Activated CD4-positive, alpha-beta T cell treated with anti-CD3 and anti-CD28 coated beads, Interleukin-2, amount 50 U/mL, for 1 hour (primary cell): ENCODE measurements around the gene FXYD6.

Experiments used
- DNase-seq: peaks from one replicate; pipeline ENCODE4 v3.0.0-alpha.2; 2020

Gene FXYD6

DNA sequence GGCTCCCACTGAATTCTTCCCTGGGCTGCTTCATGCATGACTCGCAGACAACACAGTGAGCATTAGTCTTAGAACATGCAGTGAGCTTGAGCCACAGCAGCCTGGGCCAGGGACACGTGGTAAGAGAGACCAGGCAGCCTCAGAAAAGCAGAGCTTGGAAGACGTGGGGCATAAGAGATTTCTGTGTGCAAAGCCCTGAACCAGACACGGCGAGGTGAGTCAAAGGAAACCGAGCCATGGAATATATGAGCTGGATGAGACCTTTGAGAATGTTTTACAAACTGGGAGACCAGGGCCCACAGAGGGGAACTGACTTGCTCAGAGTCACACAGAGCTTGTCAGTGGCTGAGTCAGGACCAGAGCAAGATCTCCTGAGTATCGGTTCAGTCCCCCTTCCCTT, 8.5 kb upstream of the FXYD6 start:
- DNase-seq, result no peak

DNA sequence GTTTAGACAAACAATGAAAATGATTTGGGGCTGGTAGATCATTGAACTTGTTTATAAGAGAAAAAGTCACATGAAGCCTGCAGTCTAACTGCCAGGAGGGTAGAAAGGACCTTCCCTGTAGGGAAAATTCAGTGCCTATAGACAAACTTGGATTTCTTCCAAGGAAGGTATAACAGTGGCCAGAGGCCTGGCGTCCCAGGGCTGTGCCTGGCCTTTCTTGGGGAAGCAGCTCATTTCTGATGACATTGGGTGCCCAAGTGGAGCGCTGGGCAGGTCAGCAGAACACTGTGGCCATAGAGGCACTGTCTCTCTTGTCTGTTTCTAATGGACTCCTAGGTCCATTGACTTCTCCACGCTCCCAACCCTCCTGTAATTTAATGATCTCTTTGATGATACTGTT, 6.6 kb upstream of the FXYD6 start:
- DNase-seq, result no peak

DNA sequence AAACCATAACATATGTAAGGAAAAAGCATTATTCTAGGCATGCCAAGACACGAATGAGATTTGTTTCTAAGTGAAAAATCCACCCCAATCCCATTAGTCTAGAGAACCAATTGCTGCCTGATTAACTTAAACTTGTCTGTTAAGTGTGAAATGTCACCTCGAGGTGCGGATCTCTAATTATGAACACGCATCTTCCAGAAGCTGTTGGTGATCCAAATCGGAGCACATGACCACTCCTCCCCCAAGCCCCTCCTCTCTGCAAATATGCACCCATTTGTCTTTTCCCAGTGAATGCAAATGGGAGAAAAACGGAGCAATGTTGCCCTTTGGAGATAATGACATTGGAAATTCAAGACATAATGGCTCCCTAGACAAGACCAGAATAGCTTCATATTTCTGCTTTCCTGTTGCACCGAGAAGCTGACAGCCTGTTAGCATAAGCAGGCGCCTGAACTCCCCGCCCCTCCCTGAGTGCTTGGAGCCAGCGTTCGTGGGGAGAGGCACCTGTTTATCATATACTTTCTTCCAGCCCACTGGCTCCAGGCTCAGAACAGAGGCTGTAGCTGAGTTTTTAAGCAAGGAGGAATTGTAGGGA, 6.0 kb upstream of the FXYD6 start:
- DNase-seq, result no peak

DNA sequence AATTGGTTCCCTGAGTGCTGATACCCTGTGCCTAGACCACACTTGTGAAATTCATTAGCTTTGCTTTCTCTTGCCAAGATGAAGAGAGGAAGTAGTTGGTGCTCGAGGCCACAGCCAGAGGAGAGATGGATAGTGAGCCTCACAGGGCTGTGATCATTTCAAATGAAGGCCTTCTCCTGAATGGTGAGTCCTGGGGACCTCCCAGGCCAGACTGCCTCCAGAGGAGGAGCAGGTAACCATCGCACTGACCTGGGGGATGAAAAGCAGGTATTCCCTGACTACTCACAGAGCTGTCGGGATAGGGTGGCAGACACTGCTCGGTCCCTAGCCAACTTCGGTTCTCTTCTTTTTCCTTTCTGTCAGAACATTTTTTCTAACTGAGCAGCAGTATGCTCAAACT, 4.8 kb upstream of the FXYD6 start:
- DNase-seq, result no peak

DNA sequence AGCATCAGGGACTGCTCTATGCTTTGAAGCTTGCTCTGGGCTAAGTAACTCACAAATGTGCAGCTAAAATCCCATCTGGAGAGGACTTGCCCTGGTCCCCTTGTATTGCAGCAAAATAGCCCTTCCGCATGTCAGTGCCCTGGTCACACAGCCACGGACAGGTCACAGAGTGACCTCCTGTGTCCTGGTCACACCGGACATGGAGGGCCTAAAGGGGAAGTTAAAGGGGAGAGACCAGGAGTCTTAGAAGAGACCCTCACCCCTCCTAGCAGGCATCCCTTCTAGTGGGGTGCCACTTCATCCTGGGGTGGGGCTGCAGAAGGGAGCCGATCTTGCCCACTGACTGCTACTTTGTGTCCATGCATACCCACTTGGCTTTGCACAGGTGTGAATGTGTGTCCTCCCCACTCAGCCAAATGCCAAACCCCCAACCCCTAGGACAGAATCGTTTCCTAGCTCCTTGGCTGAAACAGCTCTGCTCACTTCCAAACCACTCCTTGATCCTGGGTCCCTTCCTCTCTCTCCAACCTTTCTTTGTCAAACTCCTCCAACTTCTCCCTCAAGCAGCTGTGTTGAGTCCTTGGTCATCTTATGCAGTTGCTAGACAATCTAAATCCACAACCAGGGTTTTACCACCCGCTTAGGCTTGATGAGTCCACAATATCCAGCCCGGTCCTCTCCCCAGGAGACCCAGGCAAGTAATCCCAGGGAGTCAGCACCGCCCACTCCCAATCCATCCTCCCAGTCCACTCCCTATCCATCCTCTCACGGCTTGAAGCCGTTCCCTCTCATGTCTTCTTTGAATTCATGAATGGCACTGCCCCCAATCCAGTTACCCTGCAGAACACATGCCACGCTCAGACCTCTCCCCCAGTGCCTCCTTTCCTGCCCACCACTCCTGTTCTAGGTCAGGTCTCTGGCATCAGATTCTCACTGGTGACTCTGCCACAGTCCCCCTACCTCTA, 3.3 kb upstream of the FXYD6 start:
- DNase-seq, result no peak

DNA sequence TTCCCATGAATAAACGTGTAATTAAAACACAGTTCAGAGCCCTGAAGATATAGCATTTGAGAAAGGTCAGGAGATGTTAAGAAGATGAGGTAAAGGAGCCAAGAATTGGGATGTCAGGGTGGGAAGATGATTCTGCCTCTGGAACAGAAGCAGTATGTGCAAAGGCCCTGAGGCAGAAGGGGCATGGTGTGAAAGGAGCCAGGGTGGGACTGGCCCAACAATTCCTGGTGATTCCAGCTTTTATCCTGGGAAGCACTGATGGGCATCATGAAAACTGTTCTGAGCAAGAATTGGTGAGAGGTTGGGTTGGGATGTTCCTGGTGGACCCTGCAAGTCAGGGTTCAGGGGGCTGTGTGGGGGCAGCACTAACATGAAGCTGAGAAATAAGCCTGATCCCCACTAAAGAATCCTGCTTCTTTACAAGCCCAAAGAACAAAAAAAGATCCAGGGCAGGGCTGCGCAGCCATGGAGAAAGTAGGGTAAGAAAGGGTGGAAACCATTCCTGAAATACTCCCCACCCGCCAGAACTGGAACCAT, 2.5 kb upstream of the FXYD6 start:
- no peak for DNase-seq

DNA sequence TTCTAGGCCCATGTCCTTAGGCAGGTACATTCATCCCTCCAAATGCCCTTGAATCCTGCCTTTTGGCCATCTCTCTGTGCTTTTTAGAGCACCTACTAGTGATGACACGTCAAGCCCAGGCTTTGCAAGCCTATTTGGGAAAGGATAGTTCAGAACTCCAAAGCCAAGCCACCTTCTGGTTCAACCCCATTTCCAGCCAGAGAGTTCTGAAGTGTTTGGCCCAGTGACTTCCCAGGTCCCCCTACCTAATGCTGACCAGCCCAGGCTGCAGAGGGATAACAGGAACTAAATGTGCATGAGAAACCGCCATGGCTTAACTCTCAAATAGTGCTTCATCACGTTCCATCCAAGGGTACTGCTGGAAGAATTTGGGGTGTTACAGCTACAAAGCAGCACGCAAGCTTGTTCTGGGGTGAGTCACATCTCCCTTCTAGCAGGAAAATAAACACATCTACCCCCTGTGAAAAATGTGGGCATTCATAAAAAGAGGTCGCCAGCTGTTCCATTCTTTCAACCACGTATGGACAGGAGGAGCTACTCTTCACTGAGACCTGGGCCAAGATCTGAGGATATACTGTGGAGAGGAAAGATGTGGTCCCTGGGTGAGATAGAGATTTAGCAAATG, 2.0 kb upstream of the FXYD6 start:
- DNase-seq, result no peak

DNA sequence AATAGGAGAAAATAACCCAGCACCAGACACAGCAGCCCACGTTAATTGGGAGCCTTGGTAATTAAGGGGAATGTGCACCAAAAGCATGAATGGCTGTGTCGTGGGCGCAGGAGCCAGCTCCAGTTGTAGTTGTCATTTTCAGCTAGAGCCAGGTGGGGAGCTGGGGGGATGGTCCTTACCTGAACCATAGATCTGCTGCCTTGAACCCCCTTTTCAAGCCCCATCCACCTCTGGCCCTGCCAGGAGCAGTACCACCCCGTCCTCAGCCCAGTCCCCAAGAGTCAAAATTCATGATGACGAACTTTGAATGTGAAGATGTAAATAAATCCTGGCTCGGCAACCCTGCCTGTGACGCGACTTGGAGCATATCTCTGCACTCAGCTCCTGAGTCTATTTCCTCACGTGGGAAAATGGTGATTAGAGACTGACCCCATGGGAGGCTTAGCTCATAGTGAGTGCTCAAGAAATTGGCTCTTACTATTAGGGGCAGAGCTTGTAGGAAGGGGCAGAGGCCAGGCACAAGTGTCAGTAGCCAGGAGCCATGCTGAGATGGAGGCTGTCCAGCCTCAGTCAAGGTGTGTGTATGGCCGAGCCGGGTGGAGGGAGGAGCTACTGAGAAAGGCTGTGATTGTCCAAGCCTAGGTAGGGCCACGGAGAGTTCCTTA, 794 bp upstream of the FXYD6 start:
- DNase-seq, result no peak

DNA sequence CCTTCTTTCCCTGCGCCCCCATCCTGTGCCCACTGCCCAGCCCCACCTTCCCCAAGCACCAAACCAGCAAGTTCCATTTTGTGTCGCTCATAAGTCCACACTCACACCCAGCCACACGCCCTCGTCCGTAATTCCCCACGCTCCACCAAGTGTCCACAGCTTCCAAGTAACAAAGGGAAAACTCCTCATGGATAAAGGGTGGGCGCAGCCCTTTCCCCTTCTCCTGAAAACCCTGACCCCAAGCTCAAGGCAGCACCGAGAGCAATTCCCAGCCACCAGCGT, 458 bp downstream of the FXYD6 start:
- no peak for DNase-seq

DNA sequence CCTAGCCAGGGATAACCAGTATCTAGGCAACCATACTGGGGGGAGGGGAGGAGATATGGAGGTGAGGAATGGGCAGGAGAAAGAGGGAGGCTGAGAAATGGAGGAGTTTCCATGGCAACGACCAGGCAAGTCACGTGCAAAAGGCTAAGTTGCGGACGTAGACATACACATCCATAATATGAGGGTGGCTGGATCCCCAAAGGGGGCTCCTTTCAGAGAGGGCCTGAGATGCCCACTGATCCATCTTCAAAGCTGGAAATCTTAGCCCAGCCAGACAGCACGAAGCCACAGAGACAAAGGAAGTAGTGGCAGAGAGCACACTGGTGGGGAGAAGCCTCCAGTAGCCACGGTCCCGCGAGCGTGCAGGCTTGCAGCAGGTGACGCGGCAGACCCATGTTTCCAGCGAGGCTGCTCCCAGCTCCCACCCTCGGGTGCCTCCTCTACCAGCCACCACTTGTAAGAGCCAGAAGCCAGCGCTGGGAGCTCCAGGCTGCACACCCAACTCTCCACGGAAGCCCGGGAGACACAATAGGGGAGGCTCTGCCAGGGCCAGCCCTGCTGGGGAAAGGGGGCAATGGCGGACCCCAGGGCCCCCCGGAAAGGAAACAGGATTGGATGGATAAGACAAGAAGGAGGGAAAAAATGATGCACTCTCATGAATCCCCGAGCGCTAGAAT, 938 bp downstream of the FXYD6 start:
- peak; percentile 30 for DNase-seq

DNA sequence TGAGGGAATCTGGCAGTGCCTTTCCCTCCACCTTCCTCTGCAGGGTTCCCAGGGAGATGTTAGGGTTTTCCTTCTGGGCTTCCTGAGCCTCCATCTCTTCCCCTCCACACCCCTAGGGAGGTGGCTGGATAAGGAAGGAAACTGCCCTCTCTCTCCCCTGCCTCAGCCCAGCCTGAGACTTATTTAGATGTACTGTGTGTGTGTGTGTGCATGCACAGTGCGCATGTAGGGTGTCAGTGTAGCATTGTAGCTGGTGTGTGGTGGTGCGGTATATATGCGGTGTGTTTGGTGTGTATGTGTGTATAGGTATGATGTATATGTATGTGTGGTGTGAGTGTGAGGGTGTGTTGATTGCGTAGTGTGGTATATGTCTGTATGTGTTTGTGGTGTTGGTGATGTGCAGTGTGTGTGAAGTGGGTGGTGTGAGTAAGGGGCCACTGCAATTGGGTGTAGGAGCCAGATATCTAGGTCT, 1.5 kb downstream of the FXYD6 start:
- no peak for DNase-seq

DNA sequence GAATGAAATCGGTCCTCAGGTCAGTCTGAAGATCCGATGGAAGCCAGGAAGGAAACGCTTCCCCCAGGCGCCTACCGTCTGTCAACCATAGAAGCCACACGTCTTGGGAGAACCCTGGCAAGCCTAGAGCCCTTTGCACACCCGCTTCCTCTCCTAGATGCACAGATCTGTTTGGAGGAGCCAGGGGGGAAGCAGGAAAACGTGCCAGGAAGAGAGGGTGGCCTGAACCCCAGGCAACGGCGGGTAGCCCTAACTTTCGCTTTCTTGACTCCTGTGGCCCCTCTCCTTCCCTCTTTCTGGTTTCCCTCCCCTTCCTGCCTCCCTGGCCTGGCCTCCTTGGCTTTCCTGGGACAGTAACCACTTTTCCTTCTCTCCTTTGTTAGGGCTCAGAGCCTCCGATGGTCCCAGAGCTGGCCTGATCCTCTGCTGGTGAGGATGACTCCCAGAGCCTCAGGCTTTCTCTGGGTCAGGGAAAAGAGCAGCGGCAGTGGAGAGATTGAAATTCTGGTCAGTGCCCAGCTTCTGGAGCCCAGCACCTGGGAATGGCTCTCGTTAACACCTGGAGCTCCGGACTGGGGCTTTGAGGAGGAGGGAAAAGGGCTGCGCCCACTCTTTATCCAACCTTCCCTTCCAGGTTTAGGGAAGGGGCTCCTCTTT, 2.1 kb downstream of the FXYD6 start:
- DNase-seq, result no peak

DNA sequence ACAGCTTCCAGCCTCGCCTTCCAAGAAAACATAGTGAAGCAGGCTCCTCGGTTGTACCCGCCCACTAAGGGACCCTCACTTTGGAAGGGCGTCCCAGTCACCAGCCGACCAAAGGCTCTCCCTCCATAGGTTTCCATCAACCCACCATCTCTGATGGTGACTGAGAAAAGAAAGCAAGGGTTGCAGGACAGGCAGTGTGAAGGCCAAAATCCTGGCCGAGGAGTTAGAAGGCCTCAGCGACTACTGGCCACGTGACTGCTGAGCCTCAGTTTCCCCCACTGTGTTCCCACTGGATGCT, 2.7 kb downstream of the FXYD6 start:
- DNase-seq, result no peak

DNA sequence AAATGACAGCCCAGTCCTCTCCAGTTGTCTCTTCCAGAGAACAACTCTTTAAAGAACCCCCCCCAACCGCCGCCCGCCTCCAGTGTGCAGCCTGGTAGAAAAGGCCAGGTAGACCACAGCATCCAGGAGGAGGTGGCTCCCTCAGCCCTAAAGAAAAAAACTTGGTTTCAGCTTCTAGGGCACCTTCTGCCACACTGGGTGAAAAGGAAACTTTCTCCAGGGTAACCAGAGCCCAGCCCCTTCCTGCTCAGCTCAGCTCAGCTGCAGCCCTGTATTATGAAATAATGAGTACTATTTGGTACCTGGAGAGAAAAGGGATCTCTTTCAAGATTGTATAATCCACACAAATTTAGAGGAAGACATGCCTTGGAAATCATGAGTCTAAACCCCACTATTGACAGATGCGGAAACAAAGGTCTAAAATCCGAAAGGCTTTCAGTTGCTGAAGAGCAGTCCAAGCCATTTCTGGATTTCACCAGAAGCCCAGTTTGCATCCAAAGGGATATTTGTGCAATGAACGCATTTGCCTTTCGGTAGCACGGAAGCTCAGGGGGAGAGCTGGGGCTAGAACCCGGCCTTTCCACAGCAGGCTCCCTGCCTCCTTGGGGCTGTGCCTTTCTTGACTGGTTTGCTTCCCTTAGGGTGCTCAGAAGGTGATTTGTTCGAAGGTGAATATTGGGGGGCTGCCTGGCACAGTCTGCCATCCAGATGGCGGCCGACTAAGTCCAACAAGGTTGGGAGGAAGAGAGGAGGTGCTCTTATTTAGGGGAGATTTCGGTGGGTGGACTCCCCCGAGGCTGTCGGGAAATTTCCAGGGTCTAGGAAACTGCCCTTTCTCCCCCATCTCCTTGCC, 3.3 kb downstream of the FXYD6 start:
- DNase-seq, result no peak

DNA sequence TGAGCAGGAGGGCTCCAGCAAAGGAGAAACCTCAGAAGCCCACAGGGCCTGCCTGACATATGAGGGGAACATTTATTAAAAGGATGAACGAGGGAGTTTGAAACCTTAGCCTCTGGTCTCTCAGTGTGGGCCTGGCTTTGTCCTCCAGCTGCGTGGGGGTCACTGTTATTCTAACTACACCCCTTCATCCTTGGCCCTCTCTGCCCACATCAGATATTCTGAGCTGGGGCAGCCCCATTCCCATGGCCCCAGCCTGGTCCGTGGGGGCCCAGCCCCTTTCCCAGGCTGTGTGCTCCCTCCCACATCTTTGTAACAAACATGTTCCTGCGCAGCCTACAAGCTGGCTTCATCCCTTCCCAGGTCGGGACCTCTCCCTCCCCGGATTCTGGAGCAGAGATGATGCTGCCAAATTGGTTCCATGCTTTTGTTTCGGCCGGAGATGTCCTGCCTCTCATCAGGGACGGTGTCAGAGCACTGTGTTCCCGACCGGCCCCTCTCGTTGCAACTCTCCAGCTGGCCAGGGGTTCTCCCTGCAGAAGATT, 4.0 kb downstream of the FXYD6 start:
- no peak for DNase-seq

DNA sequence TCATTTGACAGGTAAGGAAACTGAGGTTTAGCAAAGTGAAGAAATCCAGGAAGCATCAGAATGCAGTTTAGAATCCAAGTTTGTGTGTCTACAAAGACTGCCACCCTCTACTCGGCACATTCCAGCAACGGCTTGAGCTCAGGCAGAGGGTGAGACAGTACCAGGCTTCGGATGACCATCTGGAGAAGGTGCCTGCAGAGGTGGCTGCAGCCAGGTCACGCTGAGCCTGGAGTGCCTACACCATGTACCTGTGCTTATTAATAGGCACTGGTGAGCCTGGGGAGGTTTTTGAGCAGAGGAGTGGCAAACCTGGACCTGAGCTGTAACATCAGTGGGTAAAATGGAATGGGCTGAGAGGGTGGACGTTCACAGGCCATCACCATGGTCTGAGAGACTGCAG, 4.7 kb downstream of the FXYD6 start:
- DNase-seq, result no peak

DNA sequence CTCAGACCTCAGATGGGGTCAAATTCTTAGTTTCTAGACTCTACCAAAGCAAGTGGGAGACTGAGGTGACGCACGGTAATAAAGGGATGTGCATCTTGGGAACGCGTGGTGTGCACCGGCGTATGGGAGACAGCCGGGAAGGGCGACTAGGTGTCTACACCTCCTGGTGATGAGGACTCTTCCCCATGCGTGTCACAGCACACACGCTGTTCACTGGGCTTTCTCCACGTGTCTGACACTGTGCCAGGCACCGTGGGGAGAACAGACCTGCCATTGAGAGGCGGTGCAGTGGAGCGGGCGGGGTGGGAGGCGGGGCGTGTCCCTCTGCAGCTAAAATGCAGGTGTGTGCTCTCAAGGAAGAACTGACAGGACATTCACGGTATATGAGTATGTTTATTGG, 5.3 kb downstream of the FXYD6 start:
- no peak for DNase-seq

DNA sequence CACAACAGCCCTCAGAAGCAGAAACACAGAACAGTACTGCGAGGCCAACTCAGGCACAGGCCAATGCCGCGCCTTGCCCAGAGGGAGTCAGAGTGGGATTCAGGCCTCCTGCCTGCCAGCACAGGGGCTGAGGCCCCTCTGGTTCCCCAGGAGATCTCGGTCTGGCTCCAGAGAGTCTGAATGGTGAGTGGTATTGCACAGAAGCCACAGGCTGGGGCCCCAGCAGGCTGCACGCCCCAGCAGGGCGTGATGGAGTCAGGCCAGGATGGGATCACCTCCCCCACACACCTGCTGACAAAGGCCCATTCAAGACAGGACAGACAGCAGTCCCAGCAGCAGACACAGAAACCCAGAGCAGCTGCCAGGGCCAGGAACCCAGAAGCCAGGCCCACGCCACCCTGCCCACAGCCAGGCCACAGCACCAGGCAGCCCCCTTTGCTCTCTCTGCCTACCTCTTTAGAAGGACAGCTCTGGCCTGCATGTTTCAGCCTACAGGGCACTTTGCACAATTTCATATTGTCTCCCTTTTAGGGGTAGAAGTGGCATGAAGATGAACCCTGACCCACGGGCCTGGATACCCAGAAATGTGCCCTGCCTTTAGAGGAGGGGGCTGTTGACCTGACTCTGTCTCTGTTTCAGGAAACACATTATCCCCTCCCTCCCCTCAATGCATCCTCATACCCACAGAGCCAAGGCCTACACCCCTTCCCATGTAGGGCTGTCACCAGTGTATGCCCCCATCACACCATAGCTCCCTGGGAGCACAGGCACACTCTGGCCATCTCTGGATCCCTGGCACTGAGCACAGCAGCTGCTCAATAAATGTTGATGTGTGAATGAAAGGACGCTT, 6.1 kb downstream of the FXYD6 start:
- no peak for DNase-seq

DNA sequence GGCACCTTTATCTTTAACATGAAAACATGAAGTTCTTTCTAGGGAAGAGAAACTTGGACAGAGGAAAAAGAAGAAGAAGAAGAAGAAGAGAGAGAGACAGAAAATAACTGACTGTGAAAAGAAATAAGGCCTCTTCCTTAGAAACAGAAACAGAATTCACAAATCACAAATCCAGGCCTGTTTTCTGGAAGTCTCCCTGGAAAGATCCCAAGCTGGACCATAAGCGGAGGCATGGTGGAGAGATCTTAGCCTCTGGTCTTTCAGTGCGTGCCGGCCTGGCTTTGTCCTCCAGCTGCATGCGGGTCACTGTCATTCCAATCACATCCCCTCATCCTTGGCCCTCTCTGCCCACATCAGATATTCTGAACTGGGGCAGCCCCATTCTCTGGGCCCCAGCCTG, 6.9 kb downstream of the FXYD6 start:
- DNase-seq, result no peak
